Measurements from ENCODE around the gene SAMD11. TPM values are rescaled to one million over a fixed set of nuclear protein-coding genes. Genes with fewer than 3 reads are reported as not detected.

Gene SAMD11
- total RNA-seq: 1.9 and 19.5 TPM in 2 replicates

GRCh38 chr1:923131-923990, at the start of gene SAMD11:
SAMD11 (plus strand) TSS chr1:923923; CDS start chr1:924432, 509 bp downstream.

GRCh38 chr1:958823-959730, 35.4 kb downstream of the SAMD11 start, which contains the start of gene NOC2L:
NOC2L (minus strand) TSS chr1:959256; CDS start chr1:959240, 16 bp downstream.

GRCh38 chr1:960363-961131, 36.8 kb downstream of the SAMD11 start, which contains the start of gene KLHL17:
KLHL17 (plus strand) TSS chr1:960584; CDS start chr1:960694, 110 bp downstream.

GRCh38 chr1:966135-966703, 42.5 kb downstream of the SAMD11 start, which contains the start of gene PLEKHN1:
PLEKHN1 (plus strand) TSS chr1:966482; CDS start chr1:966532, 50 bp downstream.

GRCh38 chr1:981955-982558, 58.3 kb downstream of the SAMD11 start, which contains the start of gene PERM1:
PERM1 (minus strand) TSS chr1:982093; CDS start chr1:981029, 1,064 bp downstream.

Other genes starting within 250 kb of the SAMD11 start
- gene OR4F16, start 237.3 kb upstream of the SAMD11 start, total RNA-seq: 0.20 TPM in 2 replicates
- gene NOC2L, start 35.3 kb downstream of the SAMD11 start, total RNA-seq: 70.5 and 100 TPM in 2 replicates
- gene KLHL17, start 36.7 kb downstream of the SAMD11 start, total RNA-seq: 6.8 and 11.9 TPM in 2 replicates
- gene PLEKHN1, start 42.6 kb downstream of the SAMD11 start, total RNA-seq: 0.33 and 0.66 TPM in 2 replicates
- 1.5 and 2.5 TPM in 2 replicates for gene PERM1, start 58.2 kb downstream of the SAMD11 start, total RNA-seq
- gene HES4, start 76.2 kb downstream of the SAMD11 start, total RNA-seq: 2.6 and 8.3 TPM in 2 replicates
- gene ISG15, start 89.6 kb downstream of the SAMD11 start, total RNA-seq: 33.9 and 46.0 TPM in 2 replicates
- gene AGRN, start 96.2 kb downstream of the SAMD11 start, total RNA-seq: 68.9 and 101 TPM in 2 replicates
- gene RNF223, start 150.4 kb downstream of the SAMD11 start, total RNA-seq: not detected in 2 replicates
- 4.6 and 6.6 TPM in 2 replicates for gene C1orf159, start 192.2 kb downstream of the SAMD11 start, total RNA-seq
- not detected in 2 replicates for gene TTLL10, start 250.0 kb downstream of the SAMD11 start, total RNA-seq